SK-N-SH (cell line): ENCODE results near the gene PRSS56. TPM values are rescaled to one million over a fixed set of nuclear protein-coding genes. Genes with fewer than 3 reads are reported as not detected.

Source experiments
- CTCF ChIA-PET: fragments of 300-600, 350-600 bp; formaldehyde crosslinking; extraction: SDS; loops from one replicate; lab custom pipeline; 2021; lab: Yijun Ruan, JAX
- POLR2A ChIA-PET: fragments of 350-600 bp; sonication (Branson Sonifier 250); formaldehyde crosslinking; extraction: SDS; loops from one replicate; lab custom pipeline; 2020; ENCODE audit warnings: antibody characterized with exemption, inconsistent platforms; lab: Yijun Ruan, JAX
- DNase-seq: peaks from one replicate; pipeline ENCODE4 v3.0.0; 2012
- H2AFZ ChIP-seq: fragments of 200-600 bp; sonication (generic); 2 replicates; pipeline ENCODE4 v1.8.1; 2016; ENCODE audit warnings: antibody characterized with exemption, mild to moderate bottlenecking, low read depth
- H3F3A ChIP-seq: fragments of 200-600 bp; sonication (generic); replicated peaks from 2 replicates; pipeline ENCODE3; 2016; ENCODE audit warnings: antibody characterized with exemption, mild to moderate bottlenecking; ENCODE audit not compliant: insufficient read depth
- H3K27ac ChIP-seq, 2 experiments: fragments of 200-500 bp in 1 of 2; fragments of 200-600 bp in 1 of 2; sonication (Bioruptor generic) in 1 of 2; sonication (generic), shearing (Covaris generic) in 1 of 2; 2 replicates each; pipeline versions ENCODE4 v1.5.1 to v1.6.1; 2014 to 2016; ENCODE audit warnings: low read depth in 2 of 2, inconsistent platforms in 1 of 2, low read length in 1 of 2, mild to moderate bottlenecking in 1 of 2, mixed read lengths in 1 of 2
- H3K27me3 ChIP-seq: fragments of 200-600 bp; sonication (generic), shearing (Covaris generic); 2 replicates; pipeline ENCODE4 v1.6.1; 2016; ENCODE audit warnings: mixed run types; ENCODE audit not compliant: insufficient read depth
- H3K36me3 ChIP-seq, 2 experiments: fragments of 200-500 bp in 1 of 2; fragments of 200-600 bp in 1 of 2; sonication (Bioruptor generic) in 1 of 2; sonication (generic) in 1 of 2; replicated peaks in 1 of 2; 2 replicates each; pipeline versions ENCODE3 to v1.5.1; 2014 to 2016; ENCODE audit warnings: low read length in 1 of 2, mild to moderate bottlenecking in 1 of 2; ENCODE audit not compliant: insufficient read depth in 2 of 2, control insufficient read depth in 1 of 2
- H3K4me1 ChIP-seq, 2 experiments: fragments of 200-500 bp in 1 of 2; fragments of 200-600 bp in 1 of 2; sonication (Bioruptor generic) in 1 of 2; sonication (generic), shearing (Covaris generic) in 1 of 2; 2 replicates each; pipeline versions ENCODE4 v1.5.1 to v1.6.1; 2014 to 2016; ENCODE audit warnings: low read depth in 1 of 2, low read length in 1 of 2, mixed run types in 1 of 2; ENCODE audit not compliant: insufficient read depth in 2 of 2, control insufficient read depth in 1 of 2
- H3K4me2 ChIP-seq: fragments of 200-600 bp; sonication (generic), shearing (Covaris generic); 2 replicates; pipeline ENCODE4 v1.6.1; 2017; ENCODE audit warnings: mixed run types
- H3K4me3 ChIP-seq, 2 experiments: fragments of 200-500 bp in 1 of 2; fragments of 200-600 bp in 1 of 2; sonication (Bioruptor generic) in 1 of 2; sonication (generic), shearing (Covaris generic) in 1 of 2; 2 replicates each; pipeline versions ENCODE4 v1.5.1 to v1.8.1; 2014 to 2016; ENCODE audit warnings: low read depth in 2 of 2, inconsistent platforms in 1 of 2, low read length in 1 of 2, mild to moderate bottlenecking in 1 of 2, mixed read lengths in 1 of 2, moderate library complexity in 1 of 2
- H3K79me2 ChIP-seq: fragments of 200-600 bp; sonication (generic); 2 replicates; pipeline ENCODE4 v1.8.1; 2017; ENCODE audit warnings: mild to moderate bottlenecking; ENCODE audit not compliant: insufficient read depth
- H3K9ac ChIP-seq: fragments of 200-600 bp; sonication (generic); 2 replicates; pipeline ENCODE4 v1.6.1; 2017; ENCODE audit warnings: mixed run types
- H3K9me2 ChIP-seq: fragments of 200-600 bp; sonication (generic); 2 replicates; pipeline ENCODE4 v1.6.1; 2017; ENCODE audit warnings: mixed run types
- H3K9me3 ChIP-seq: fragments of 200-600 bp; sonication (generic); 2 replicates; pipeline ENCODE4 v1.6.1; 2017; ENCODE audit warnings: mixed run types, mild to moderate bottlenecking, moderate library complexity
- H4K20me1 ChIP-seq: fragments of 200-600 bp; sonication (generic); 2 replicates; pipeline ENCODE4 v1.6.1; 2017; ENCODE audit warnings: mild to moderate bottlenecking, mixed run types; ENCODE audit not compliant: insufficient read depth
- ELF1 ChIP-seq: IDR thresholded peaks from 2 replicates; pipeline ENCODE4 v1.4.0; 2012
- EZH2phosphoT487 ChIP-seq: fragments of 200-600 bp; sonication (generic); IDR thresholded peaks from 2 replicates; pipeline ENCODE4 v1.6.1; 2017; ENCODE audit warnings: low read depth, mixed run types, mild to moderate bottlenecking, antibody characterized with exemption, moderate library complexity, borderline replicate concordance
- FOXM1 ChIP-seq: IDR thresholded peaks from 2 replicates; pipeline ENCODE4 v1.4.0; 2012; ENCODE audit warnings: low read depth, mild to moderate bottlenecking
- JUND ChIP-seq: IDR thresholded peaks from 2 replicates; pipeline ENCODE4 v1.4.0; 2012
- MEF2A ChIP-seq: IDR thresholded peaks from 2 replicates; pipeline ENCODE4 v1.4.0; 2012; ENCODE audit warnings: low read depth, borderline replicate concordance
- NFIC ChIP-seq: IDR thresholded peaks from 2 replicates; pipeline ENCODE4 v1.4.0; 2012; ENCODE audit warnings: borderline replicate concordance
- RCOR1 ChIP-seq: fragments of 150-350 bp; IDR thresholded peaks from 2 replicates; pipeline ENCODE4 v1.6.1; 2017; ENCODE audit warnings: antibody characterized with exemption, low read length
- SIN3A ChIP-seq: IDR thresholded peaks from 2 replicates; pipeline ENCODE4 v1.6.1; 2012; ENCODE audit warnings: low read depth, mild to moderate bottlenecking, low read length, moderate library complexity, borderline replicate concordance
- SMC3 ChIP-seq: IDR thresholded peaks from 2 replicates; pipeline ENCODE4 v1.6.1; 2012; ENCODE audit warnings: low read depth, low read length, improper control_type of control experiment
- TEAD4 ChIP-seq: IDR thresholded peaks from 2 replicates; pipeline ENCODE4 v1.4.0; 2012; ENCODE audit warnings: mild to moderate bottlenecking, borderline replicate concordance; ENCODE audit not compliant: insufficient read depth
- WGBS: methylation state at CpG from one replicate; pipeline ENCODE4 v1.1.6; 2017; ENCODE audit warnings: low lambda C conversion rate; 5-methylcytosine and 5-hydroxymethylcytosine counted together
- polyA plus RNA-seq, 3 experiments: library from polyadenylated mRNA; depleted of rRNA; stranded (reverse); fragments of >200 nt; gene quantifications; 2 replicates each; pipeline ENCODE4 v1.2.3, GENCODE V29; 2012
- TF ChIP-seq, protein P1 (sequence below): IDR thresholded peaks from 2 replicates; pipeline ENCODE4 v1.6.1; 2012; ENCODE audit warnings: mild to moderate bottlenecking, low read depth, low read length, moderate library complexity
- TF ChIP-seq, protein P2 (sequence below): fragments of 150-350 bp; IDR thresholded peaks from 2 replicates; pipeline ENCODE4 v1.6.1; 2017; ENCODE audit warnings: antibody characterized with exemption, low read length, low read depth, borderline replicate concordance
- TF ChIP-seq, protein P3 (sequence below): IDR thresholded peaks from 2 replicates; pipeline ENCODE4 v1.4.0; 2012; ENCODE audit warnings: low read depth, borderline replicate concordance
- TF ChIP-seq, protein P4 (sequence below): IDR thresholded peaks from 2 replicates; pipeline ENCODE4 v1.4.0; 2012; ENCODE audit warnings: low read depth
- TF ChIP-seq, protein P5 (sequence below): fragments of 200-600 bp; sonication (generic); IDR thresholded peaks from 2 replicates; pipeline ENCODE4 v1.6.1; 2017; ENCODE audit warnings: antibody characterized with exemption, mild to moderate bottlenecking, moderate library complexity
- TF ChIP-seq, protein P6 (sequence below): IDR thresholded peaks from 2 replicates; pipeline ENCODE4 v1.4.0; 2012; ENCODE audit warnings: low read depth, borderline replicate concordance

PRSS56 gene
- polyA plus RNA-seq, 1 of the 3 experiments (the other 2 are of a cell fraction) = not detected

DNA sequence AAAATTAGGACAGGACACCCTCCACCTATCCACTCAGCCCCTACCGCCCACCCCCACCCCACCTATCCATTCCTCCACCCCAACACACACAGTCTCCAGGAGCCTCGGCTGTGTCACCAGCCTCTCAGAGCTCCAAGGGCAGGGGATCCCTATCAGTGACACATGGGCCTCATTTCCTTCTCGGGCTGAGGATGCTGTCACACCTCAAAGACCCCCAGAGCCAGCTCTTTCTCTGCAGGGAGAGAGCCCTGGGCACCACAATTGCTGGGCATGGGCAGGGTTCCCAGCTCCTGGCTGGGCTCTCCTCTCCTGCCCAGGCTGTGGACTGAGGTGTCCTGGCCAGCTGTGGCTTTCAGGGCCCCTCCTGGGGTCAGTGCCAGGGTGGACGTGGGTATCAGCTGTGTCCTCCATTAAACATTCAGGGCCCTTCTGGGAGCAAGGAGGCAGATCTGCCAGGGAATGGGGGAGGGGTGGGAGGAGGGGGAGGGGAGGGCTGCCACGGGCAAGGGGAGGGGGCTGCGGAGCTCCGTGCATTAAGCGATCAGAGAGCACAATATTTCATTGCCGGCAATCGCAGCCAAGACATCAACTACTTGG lies 18.3 kb upstream of the PRSS56 start (continued):
- TF ChIP-seq, protein P1, sequence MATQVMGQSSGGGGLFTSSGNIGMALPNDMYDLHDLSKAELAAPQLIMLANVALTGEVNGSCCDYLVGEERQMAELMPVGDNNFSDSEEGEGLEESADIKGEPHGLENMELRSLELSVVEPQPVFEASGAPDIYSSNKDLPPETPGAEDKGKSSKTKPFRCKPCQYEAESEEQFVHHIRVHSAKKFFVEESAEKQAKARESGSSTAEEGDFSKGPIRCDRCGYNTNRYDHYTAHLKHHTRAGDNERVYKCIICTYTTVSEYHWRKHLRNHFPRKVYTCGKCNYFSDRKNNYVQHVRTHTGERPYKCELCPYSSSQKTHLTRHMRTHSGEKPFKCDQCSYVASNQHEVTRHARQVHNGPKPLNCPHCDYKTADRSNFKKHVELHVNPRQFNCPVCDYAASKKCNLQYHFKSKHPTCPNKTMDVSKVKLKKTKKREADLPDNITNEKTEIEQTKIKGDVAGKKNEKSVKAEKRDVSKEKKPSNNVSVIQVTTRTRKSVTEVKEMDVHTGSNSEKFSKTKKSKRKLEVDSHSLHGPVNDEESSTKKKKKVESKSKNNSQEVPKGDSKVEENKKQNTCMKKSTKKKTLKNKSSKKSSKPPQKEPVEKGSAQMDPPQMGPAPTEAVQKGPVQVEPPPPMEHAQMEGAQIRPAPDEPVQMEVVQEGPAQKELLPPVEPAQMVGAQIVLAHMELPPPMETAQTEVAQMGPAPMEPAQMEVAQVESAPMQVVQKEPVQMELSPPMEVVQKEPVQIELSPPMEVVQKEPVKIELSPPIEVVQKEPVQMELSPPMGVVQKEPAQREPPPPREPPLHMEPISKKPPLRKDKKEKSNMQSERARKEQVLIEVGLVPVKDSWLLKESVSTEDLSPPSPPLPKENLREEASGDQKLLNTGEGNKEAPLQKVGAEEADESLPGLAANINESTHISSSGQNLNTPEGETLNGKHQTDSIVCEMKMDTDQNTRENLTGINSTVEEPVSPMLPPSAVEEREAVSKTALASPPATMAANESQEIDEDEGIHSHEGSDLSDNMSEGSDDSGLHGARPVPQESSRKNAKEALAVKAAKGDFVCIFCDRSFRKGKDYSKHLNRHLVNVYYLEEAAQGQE = no peak
- TF ChIP-seq, all 33 proteins: peak for 0

DNA sequence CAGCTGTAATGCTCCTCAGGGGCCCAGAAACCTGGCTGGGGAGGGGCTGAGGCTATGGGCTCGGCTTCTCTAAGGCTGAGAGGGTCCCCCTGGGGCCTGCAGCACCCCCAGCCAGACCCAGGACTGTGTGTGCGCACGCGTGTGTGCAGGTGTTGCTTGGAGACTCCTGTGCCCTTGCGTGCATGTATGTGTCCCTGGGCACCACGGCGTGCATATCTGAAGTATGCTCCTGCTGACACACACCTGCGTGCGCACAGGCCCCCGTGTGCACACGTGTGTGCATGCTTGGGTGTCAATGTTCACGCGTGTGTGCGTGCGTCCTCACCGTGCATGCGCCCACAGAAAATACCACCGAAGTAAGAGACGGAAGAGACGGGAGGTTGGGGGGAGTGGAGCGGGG lies 17.7 kb upstream of the PRSS56 start:
- TF ChIP-seq RCOR1 (no peak), MEF2A (no peak), SMC3 (no peak), FOXM1 (no peak), NFIC (no peak), SIN3A (no peak), EZH2phosphoT487 (no peak), JUND (no peak), ELF1 (no peak), TEAD4 (no peak)
- TF ChIP-seq, protein P2, sequence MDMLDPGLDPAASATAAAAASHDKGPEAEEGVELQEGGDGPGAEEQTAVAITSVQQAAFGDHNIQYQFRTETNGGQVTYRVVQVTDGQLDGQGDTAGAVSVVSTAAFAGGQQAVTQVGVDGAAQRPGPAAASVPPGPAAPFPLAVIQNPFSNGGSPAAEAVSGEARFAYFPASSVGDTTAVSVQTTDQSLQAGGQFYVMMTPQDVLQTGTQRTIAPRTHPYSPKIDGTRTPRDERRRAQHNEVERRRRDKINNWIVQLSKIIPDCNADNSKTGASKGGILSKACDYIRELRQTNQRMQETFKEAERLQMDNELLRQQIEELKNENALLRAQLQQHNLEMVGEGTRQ = no peak
- TF ChIP-seq, protein P3, sequence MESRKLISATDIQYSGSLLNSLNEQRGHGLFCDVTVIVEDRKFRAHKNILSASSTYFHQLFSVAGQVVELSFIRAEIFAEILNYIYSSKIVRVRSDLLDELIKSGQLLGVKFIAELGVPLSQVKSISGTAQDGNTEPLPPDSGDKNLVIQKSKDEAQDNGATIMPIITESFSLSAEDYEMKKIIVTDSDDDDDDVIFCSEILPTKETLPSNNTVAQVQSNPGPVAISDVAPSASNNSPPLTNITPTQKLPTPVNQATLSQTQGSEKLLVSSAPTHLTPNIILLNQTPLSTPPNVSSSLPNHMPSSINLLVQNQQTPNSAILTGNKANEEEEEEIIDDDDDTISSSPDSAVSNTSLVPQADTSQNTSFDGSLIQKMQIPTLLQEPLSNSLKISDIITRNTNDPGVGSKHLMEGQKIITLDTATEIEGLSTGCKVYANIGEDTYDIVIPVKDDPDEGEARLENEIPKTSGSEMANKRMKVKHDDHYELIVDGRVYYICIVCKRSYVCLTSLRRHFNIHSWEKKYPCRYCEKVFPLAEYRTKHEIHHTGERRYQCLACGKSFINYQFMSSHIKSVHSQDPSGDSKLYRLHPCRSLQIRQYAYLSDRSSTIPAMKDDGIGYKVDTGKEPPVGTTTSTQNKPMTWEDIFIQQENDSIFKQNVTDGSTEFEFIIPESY = no peak
- TF ChIP-seq, protein P4, sequence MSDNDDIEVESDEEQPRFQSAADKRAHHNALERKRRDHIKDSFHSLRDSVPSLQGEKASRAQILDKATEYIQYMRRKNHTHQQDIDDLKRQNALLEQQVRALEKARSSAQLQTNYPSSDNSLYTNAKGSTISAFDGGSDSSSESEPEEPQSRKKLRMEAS = no peak
- TF ChIP-seq, protein P5, sequence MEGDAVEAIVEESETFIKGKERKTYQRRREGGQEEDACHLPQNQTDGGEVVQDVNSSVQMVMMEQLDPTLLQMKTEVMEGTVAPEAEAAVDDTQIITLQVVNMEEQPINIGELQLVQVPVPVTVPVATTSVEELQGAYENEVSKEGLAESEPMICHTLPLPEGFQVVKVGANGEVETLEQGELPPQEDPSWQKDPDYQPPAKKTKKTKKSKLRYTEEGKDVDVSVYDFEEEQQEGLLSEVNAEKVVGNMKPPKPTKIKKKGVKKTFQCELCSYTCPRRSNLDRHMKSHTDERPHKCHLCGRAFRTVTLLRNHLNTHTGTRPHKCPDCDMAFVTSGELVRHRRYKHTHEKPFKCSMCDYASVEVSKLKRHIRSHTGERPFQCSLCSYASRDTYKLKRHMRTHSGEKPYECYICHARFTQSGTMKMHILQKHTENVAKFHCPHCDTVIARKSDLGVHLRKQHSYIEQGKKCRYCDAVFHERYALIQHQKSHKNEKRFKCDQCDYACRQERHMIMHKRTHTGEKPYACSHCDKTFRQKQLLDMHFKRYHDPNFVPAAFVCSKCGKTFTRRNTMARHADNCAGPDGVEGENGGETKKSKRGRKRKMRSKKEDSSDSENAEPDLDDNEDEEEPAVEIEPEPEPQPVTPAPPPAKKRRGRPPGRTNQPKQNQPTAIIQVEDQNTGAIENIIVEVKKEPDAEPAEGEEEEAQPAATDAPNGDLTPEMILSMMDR = no peak
- TF ChIP-seq, protein P6, sequence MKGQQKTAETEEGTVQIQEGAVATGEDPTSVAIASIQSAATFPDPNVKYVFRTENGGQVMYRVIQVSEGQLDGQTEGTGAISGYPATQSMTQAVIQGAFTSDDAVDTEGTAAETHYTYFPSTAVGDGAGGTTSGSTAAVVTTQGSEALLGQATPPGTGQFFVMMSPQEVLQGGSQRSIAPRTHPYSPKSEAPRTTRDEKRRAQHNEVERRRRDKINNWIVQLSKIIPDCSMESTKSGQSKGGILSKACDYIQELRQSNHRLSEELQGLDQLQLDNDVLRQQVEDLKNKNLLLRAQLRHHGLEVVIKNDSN = no peak
- TF ChIP-seq, all 33 proteins: peak for 0
- Histone ChIP-seq H3K4me3 (peak overlapping the region in 1 of 2 experiments; percentile 3; a peak in 1 of 4 replicates), H3K4me1 (peaks cover 0 to 45% of the 10 kb centered on the region in 2 experiments; a peak in 1 of 4 replicates), H3K27me3 (peaks cover 23% of the 10 kb centered on the region), H3K4me2 (0 out of 2 replicates have a peak overlapping the region, but pooled peaks have one; percentile 60), H2AFZ (no peak overlapping the region), H3K9me3 (no peaks in the 10 kb centered on the region), H4K20me1 (no peaks in the 10 kb centered on the region), H3K27ac (no peak overlapping the region; a peak in 1 of 4 replicates), H3K79me2 (no peaks in the 10 kb centered on the region), H3F3A (no peaks in the 10 kb centered on the region), H3K9ac (no peak overlapping the region), H3K9me2 (no peaks in the 10 kb centered on the region), H3K36me3 (no peaks in the 10 kb centered on the region)
- ChIA-PET CTCF (interaction anchor here (1.3 to 3.0 kb wide), 2 partner anchors 20 to 56 kb away, joined by 5 to 24 read pairs; partner anchors contain the start of gene PRSS56), POLR2A (no interaction called here)
- no peak for DNase-seq
- WGBS = 60% methylated on average over 20 of the region's 21 CpGs
